ENCODE measurements around the gene SLC35F5.
"Not testable (repeated sequence)": the region's sequence is repeated elsewhere in the genome, so short reads cannot be mapped to it uniquely, and the experiment has no call there.

Gene SLC35F5, protein sequence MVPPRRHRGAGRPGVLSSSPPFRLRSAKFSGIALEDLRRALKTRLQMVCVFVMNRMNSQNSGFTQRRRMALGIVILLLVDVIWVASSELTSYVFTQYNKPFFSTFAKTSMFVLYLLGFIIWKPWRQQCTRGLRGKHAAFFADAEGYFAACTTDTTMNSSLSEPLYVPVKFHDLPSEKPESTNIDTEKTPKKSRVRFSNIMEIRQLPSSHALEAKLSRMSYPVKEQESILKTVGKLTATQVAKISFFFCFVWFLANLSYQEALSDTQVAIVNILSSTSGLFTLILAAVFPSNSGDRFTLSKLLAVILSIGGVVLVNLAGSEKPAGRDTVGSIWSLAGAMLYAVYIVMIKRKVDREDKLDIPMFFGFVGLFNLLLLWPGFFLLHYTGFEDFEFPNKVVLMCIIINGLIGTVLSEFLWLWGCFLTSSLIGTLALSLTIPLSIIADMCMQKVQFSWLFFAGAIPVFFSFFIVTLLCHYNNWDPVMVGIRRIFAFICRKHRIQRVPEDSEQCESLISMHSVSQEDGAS

DNA sequence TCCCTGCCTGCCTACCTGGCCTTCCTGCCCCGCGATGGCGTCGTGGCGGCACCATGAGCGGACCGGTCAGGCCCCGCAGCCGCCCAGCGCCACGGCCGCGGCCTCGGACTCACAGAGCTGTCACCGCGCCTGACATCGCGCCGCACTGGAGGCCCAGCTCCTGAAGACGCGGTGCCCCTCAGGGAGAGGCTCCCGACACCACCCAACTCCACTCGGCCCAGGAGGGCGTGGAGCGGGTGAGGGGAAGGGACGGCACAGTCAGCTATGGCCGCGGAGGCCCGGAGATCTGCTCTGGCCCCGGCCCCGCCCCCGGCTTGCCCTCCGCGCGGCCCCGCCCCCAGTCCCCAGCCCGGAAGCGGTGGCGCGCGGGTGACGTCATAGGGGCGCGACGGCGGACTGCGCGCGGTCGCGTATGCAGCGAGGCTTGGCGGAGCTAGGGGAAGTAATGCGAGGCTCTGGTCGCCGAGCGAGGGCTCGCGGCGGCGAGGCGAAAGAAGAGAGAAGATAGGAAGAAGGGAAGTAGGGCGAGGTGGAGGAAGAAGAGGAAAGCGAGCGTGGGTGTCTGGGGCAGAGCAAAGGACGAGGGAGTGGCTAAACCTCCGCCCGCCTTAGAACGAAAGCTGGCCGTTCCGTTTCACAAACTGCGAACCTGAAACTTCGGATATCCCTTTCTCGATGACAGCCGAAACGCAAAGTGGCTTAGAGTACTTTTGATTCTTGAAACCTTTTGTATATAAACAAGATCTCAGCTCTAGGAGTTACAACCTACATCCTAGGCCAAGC, at the start of gene SLC35F5:
SLC35F5 (minus strand) TSS at position 288 of the 783 bp plus-strand sequence; CDS start at position 55, 233 bp downstream.
- peak; percentile 91 for DNase-seq (ENCODE audit: low read depth)

DNA sequence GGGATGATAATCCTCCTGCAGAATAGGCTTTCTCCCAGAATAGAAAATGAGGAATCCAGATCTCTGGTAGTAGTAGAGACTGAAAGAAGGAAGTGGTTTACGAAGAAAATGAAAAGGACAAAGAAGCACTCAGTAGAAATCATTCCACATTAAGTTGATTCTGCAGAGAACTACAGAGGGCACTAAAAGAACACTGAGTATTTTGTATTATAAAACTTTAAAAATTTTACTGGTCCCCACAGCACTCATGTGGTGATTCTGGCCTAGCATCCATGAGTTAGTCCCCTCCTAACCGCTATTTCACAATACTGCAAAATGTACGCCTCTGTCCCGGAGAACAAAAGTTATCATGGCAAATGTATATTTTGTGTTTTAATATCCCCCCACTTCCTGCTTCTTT, 42.9 kb upstream of the SLC35F5 start:
- peak; percentile 14 for DNase-seq (ENCODE audit: low read depth)

DNA sequence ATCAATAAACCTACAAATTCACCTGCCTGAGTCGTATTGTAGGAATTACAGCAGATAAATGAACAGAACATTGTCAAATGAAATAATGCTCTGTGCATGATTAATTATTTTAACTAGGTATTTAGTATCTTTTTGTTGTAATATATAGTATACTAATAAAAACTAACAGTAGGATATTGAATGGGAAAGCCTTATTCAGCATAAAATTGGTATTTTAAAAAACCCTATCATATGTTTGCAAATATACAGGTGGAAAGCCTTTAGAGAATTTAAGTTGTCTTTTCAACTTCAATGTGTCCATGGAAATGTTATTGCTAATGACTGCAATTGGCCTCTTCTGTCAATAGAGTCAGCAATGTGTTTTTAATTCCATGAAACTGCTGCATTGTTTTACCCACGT, 40.8 kb upstream of the SLC35F5 start:
- DNase-seq (ENCODE audit: low read depth): no peak

DNA sequence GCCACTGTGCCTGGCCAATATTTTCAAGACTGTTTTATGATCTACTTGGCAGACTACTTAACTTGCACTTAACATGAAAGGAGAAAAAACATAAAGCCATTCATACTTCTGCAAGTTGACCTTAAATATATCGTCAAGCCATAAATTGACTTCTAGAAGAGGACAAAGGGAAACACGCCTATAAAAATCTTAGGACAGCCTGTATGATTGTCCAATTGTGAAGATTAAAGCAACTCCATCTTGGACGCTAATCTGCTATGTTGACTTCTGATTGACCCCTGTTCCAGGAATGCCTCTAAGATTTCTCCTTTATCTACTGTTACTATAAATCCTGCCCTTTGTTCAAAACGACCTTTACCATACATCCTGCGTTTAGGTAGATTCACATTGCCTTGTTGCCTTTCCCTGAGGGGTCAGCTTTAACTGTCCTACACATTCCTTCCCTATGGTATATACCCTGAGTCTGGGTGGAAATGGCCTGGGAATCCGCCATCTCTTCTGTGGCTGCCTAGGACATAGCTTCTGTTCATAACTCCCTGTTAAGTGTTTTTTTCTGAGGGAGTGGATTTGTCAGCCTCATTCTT, 40.2 kb upstream of the SLC35F5 start:
- no peak for DNase-seq (ENCODE audit: low read depth)

DNA sequence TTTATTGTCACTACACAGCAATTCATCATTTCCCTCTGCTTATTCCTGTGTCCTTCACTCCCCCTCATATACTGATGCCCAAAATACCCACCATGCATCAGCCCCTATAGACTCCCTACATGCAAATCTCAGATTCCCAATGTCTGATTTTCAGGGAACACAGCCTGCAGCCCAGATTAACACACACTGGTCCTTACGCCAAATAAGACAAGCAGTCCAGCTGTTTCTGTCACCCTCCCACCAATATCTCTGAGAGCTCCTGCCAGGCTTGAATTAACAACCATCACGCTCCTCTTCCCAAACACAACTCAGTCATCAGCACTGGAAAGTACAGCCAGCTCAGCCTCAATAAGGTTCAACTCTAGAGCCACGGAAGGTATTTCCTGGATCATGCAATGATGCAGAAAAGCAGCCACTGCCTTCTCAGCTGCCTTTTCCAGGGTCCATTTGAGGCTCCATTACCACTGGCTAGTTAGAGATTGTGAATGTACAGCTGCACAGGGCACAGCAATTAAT, 39.0 kb upstream of the SLC35F5 start:
- no peak for DNase-seq (ENCODE audit: low read depth)

DNA sequence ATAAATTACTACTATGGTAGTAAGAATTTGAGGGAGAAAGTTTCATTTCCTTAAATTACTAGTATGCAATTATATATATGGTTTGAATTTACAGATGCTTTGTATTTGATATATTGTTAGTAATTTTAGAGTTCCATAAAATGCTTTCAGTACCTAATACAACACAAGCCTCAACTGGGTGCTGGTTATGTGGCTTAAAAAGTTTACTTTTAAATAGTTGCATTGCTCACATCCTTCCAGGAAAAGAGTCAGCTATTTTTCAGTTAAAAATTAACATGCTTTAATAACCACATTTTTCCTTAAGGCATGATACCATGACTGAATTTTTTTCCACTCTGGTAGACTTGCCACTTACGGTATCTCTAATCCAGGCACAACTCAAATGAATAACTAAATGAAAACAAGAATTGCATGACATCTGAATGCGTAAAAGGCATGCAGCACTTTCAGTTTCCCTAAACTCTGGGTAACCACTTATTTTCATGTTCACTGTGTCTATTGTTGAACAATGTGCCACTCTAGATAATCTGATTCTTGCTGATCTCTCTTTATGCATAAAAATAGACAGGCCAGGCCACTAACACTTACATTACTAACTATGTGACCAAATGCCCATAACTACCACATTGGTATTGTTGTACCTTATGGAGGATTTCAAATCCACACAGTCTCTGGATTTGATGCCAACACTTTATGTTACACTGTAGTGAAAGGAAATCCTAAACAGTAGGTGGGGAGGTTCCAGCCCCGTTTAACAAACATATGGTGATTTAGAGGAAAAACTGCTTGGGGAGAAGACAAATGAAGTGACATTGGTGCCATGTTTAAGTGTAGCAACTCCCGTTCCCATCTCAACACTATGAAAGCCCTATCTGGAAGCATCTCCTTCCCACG, 35.5 kb upstream of the SLC35F5 start:
- peak; percentile 60 for DNase-seq (ENCODE audit: low read depth)

DNA sequence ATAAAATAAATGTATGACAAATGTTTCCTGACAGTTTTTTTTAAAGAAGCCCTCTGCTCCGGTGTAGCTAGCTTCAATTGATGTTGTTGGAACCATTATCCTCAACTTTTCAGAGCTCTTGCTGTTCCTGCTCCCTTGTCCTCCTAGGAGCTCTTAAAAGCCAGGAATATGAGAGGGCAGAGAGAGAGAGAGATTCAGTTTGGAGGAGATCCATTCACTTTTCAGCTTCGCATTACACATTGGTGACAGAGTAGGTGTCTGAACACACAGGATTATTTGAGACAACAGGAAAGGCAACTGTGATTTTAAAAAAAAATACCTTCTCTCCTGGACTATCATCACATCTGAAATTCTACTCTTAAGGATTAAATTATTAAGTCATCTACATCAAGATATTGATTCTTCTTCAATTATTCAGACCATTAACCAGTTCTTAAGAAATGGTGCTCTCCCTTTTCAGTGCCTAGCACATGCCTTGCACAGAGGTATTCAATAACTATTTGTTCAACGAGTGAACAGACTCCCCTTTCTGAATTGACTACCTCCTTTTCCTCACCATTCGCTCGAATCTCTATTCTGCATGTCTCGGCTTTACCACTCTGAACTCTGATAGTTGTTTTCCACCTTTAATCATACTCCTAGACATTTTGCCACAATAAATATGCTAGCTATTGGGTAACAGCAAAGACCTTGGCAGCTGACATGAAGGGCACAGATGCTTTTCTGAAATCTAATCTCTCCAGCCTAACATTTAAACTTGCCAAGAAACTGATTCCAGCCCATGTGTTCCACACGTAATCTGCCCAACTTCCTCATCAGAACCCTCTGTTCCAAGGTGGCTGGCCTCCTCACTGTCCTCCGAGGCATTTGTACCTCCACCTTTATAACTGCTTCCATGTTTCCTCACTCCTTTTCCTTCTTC, 28.6 kb upstream of the SLC35F5 start:
- peak; percentile 83 for DNase-seq (ENCODE audit: low read depth)

DNA sequence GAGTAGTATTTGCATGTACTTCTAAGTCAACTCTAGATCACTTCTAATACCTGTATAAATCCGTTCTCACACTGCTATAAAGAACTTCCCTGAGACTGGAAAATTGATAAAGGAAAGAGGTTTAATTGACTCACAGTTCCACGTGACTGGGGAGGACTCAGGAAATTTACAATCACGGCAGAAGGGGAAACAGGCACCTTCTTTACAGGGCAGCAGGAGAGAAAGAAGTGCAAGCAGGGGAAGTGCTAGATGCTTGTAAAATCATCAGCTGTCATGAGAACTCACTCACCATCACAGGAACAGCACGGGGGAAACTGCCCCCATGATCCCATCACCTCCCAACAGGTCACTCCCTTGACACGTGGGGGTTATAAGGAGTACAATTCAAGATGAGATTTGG, 24.0 kb upstream of the SLC35F5 start:
- no peak for DNase-seq (ENCODE audit: low read depth)

DNA sequence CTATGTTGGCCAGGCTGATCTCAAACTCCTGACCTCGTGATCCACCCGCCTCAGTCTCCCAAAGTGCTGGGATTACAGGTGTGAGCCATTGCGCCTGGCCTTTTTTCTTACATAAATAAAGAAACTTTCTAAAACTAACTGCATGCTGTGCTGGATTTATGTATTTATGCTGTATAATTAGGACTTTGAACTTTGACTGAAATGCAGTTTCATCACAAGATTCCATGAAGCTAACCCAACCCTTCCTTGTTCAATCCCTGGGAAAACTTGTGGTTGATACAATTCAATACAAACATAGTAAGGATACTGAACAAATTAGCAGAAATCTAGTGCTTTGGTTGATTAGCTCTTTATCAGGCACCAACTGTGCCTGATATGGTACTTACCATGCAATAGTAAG, 20.9 kb upstream of the SLC35F5 start:
- DNase-seq (ENCODE audit: low read depth): no peak

DNA sequence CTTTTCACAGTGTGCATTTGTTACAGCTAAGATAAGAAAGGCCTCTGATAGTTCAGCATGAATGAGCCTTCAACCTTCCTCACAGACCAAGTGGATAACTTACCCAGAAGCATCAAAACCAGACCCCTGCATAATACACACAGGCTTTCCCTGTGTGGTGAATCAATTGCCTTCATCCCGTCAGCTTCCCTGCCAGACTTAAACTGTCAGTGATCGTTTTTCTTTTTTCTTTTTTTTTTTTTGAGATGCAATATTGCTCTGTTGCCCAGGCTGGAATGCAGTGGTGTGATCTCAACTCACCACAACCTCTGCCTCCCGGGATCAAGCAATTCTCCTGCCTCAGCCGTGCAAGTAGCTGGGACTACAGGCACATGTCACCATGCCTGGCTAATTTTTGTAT, 20.5 kb upstream of the SLC35F5 start:
- DNase-seq (ENCODE audit: low read depth): peak; percentile 54

DNA sequence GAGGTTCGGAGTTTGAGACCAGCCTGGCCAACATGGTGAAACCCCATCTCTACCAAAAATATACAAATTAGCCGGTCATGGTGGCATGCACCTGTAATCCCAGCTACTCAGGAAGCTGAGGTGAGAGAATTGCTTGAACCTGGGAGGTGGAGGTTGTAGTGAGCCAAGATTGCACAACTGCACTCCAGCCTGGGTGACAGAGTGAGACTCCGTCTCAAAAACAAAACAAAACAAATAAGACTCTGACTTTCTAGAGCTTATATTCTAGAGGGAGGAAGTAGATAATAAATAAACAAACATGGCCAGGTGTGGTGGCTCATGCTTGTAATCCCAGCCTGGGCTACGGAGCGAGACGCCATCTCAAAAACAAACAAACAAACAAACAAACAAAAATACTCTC, 18.2 kb upstream of the SLC35F5 start:
- DNase-seq (ENCODE audit: low read depth): not testable (repeated sequence)

DNA sequence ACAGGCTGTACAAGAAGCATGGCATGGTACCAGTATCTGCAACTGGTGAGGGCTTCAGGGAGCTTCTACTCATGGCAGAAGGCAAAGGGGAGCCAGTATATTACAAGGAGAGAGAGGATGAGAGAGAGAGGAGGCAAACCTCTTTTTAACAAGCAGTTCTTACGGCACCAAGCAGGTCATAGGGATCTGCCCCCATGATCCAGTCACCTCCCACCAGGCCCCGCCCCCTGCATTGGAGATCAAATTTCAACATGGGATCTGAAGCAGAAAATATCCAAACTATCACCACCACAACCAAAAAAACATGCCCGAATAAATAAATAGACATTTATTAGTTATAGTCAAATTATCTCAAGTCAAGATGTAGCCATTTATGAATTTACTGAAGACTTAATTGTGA, 14.5 kb upstream of the SLC35F5 start:
- no peak for DNase-seq (ENCODE audit: low read depth)

DNA sequence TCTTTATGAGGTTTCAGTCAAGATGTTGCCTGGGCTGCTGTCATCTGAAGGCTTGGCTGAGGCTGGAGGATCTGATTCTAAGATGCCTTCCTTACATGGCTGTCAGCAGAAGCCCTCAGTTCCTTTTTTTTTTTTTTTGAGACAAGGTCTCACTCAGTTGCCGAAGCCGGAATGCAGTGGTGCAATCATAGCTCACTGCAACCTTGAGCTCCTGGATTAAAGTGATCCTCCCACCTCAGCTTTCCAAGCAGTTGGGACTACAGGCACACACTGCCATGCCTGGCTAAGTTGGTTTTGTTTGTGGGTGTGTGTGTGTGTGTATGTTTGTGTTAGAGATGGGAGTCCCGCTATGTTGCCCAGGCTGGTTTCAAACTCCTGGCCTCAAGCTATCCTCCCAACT, 13.1 kb upstream of the SLC35F5 start:
- no peak for DNase-seq (ENCODE audit: low read depth)

DNA sequence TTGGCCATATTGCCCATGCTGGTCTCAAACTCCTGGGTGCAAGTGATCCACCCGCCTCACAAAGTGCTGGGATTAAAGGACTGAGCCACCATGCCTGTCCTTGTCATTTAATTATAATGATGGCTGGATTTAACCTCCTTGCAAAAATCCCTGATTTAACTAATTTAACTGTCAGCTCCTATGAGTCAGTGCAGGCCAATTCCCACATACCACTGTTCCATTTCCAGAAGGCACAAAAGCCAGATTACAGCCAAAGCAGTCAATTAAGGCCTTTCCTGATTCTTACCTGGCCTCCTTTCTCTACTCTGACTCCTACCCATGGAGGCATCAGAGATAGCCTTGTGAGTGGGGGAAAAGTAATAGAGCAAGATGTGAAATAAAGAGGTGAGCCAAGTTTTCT, 12.3 kb upstream of the SLC35F5 start:
- DNase-seq (ENCODE audit: low read depth): no peak

DNA sequence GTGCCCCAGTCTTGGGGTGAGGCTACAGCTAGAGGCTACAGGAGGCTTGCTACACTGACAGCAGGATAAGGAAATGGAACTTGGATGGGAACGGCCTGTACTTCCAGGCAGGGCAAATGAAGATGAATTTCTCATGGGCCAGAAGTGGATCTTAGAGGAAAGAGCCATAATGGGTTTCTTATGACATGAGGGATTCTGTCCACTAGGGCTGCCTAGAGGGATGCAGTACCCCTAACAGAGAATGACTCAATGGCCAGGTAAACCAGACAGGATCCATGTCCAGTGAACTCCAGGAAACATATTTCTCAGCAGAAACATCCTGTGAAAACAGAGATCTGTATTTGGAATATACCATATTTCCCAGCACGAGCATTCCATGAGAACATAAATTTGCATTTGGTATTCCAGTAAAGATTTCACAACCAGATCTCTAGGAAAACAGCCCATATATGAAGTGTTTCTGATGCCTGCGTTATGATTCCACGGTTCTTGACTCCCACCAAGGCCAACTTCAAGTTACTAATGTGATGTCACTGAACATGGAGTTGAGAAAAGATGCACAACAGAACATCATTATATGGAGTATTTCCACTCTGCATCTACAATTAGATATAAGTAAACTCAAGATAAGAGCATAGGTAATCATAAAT, 11.5 kb upstream of the SLC35F5 start:
- no peak for DNase-seq (ENCODE audit: low read depth)

DNA sequence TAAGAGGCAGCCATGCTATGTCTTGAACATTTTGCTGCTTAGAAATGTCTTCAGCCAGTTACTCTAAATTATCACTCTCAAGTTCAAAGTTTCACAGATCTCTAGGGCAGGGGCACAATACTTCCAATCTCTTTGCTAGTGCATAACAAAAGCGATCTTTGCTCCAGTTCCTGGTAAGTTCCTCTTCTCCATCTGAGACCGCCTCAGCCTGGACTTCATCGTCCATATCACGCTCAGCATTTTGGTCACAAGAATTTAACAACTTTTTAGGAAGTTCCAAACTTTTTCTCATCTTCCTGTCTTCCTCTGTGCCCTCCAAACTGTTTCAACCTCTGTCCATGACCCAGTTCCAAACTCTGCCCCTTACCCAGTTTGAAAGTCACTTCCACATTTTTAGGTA, 8.8 kb upstream of the SLC35F5 start:
- DNase-seq (ENCODE audit: low read depth): no peak

DNA sequence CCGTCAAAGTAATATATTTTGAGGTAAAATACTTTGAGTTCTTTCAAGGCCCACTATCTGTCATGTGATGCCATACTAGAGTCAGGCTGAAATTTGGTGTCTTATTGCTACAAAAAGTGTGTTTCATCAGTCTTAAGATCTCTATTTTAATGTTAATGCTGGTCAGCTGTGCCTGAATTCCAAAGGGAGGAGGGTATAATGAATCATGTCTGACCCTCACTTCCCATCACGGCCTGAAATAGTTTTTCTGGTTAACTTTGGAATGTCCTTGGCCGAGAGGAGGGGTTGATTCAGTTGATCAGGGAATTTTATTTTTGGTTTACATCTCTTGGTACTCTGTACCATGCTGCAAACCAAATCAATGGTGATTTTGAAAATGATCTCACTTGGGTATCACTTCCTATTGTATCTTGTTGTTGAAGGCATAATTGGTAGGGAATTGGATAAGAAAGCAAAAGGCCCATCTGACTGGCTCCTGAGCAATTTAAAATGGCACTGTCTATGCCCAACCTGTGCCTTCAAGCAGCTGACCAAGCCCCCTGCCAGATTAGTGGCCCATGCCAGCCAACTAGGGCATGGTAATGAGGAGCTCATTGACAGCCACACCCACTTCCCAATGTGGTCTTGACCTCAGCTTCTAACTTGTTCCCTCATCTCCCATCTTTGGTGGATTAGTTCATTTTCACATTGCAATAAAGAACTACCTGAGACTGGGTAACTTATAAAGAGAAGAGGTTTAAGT, 6.1 kb upstream of the SLC35F5 start:
- DNase-seq (ENCODE audit: low read depth): peak; percentile 92

DNA sequence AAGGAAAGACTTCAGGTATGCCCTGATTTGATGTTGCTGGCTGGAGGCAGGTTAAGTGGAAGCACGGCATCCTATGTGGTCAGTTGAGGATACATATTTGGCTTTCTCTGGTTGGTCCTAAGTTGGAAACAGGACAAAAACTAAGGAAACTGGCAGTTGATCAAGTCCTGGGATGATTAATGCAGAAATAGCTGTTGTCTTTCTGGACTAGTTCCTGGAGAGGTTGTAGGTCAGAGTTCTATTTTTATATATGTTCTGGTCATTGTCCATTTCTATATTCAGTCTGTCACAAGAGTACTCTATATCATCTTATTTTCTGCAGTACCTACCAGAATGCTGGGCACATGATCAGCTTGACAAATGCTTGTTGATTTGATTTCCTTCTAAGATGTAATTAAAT, 4.0 kb upstream of the SLC35F5 start:
- peak; percentile 86 for DNase-seq (ENCODE audit: low read depth)

DNA sequence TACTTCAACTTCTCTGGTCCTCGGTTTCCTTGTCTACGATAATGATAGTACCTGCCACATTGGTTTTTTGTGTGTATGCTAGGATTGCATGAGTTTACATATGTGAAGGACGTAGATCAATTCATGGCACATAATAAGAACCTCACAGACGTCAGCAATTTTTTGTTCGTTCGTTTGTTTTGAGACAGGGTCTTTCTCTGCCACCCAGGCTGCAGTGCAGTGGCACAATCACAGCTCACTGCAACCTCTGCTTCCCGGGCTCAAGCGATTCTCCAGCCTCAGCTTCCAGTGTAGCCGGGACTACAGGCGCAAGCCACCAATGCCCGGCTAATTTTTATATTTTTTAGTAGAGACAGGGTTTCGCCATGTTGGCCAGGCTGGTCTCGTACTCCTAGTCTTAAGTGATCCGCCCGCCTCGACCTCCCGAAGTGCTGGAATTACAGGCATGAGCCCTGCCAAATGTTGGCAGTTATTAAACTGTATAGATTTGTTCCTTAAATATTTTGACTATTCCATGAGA, 756 bp upstream of the SLC35F5 start:
- DNase-seq (ENCODE audit: low read depth): no peak

Data from fibroblast of gingiva (primary cell).